Mesendoderm (in vitro differentiated cells): ENCODE data around the gene C3orf18.

Experiments used
- DNase-seq: peaks from one replicate; pipeline ENCODE4 v3.0.0; 2013
- H2AK5ac ChIP-seq: 2 replicates; pipeline ENCODE4 v1.6.1; 2013; ENCODE audit warnings: low read length, inconsistent platforms
- H2BK120ac ChIP-seq: 2 replicates; pipeline ENCODE4 v1.6.1; 2013; ENCODE audit warnings: low read depth, mild to moderate bottlenecking, low read length, moderate library complexity, mixed read lengths
- H2BK15ac ChIP-seq: replicated peaks from 2 replicates; pipeline ENCODE4 v1.6.1; 2013; ENCODE audit warnings: low read depth, mild to moderate bottlenecking, moderate library complexity
- H2BK5ac ChIP-seq: 2 replicates; pipeline ENCODE4 v1.6.1; 2013; ENCODE audit warnings: low read length, inconsistent platforms
- H3K18ac ChIP-seq: 2 replicates; pipeline ENCODE4 v1.6.1; 2013; ENCODE audit warnings: mild to moderate bottlenecking, low read length, mixed read lengths
- H3K23ac ChIP-seq: one replicate; pipeline ENCODE4 v1.6.1; 2013; ENCODE audit warnings: low read length
- H3K27ac ChIP-seq: 2 replicates; pipeline ENCODE4 v1.5.1; 2013; ENCODE audit warnings: low read depth, mild to moderate bottlenecking, inconsistent platforms, low read length, moderate library complexity
- H3K27me3 ChIP-seq: 2 replicates; pipeline ENCODE4 v1.6.1; 2013; ENCODE audit warnings: low read length, control low read depth, mild to moderate bottlenecking, inconsistent platforms; ENCODE audit not compliant: insufficient read depth, poor library complexity
- H3K36me3 ChIP-seq: 2 replicates; pipeline ENCODE4 v1.6.1; 2013; ENCODE audit warnings: low read length, inconsistent platforms; ENCODE audit not compliant: control insufficient read depth, insufficient read depth
- H3K4ac ChIP-seq: one replicate; pipeline ENCODE4 v1.6.1; 2013; ENCODE audit warnings: low read depth, mild to moderate bottlenecking, low read length, moderate library complexity
- H3K4me1 ChIP-seq: 2 replicates; pipeline ENCODE4 v1.6.1; 2013; ENCODE audit warnings: low read depth, low read length, inconsistent platforms; ENCODE audit not compliant: control insufficient read depth
- H3K4me2 ChIP-seq: 2 replicates; pipeline ENCODE4 v1.6.1; 2013; ENCODE audit warnings: low read length
- H3K4me3 ChIP-seq: 2 replicates; pipeline ENCODE4 v1.5.1; 2013; ENCODE audit warnings: mild to moderate bottlenecking, low read length
- H3K56ac ChIP-seq: one replicate; pipeline ENCODE4 v1.6.1; 2013; ENCODE audit warnings: low read length
- H3K79me1 ChIP-seq: 2 replicates; pipeline ENCODE4 v1.6.1; 2013; ENCODE audit warnings: low read length, inconsistent platforms
- H3K79me2 ChIP-seq: 2 replicates; pipeline ENCODE4 v1.6.1; 2013; ENCODE audit warnings: mild to moderate bottlenecking, low read length; ENCODE audit not compliant: control insufficient read depth, insufficient read depth
- H3K9ac ChIP-seq: 2 replicates; pipeline ENCODE4 v1.6.1; 2013; ENCODE audit warnings: low read length, inconsistent platforms
- H4K5ac ChIP-seq: one replicate; pipeline ENCODE4 v1.6.1; 2013; ENCODE audit warnings: low read length
- H4K8ac ChIP-seq: one replicate; pipeline ENCODE4 v1.6.1; 2013; ENCODE audit warnings: low read depth, mild to moderate bottlenecking, control low read depth, low read length, moderate library complexity
- WGBS: extraction: QIAGEN DNeasy Blood & Tissue Kit; methylation state at CpG from one replicate; pipeline ENCODE4 v1.1.7; 2013; ENCODE audit warnings: low lambda C conversion rate, missing lambda C conversion rate; ENCODE audit not compliant: insufficient coverage; ENCODE audit errors: extremely low coverage; 5-methylcytosine and 5-hydroxymethylcytosine counted together

The C3orf18 gene

GRCh38 chr3:50604628-50605588, 37.4 kb upstream of the C3orf18 start:
- H3K18ac ChIP-seq, result no peak overlapping the region

GRCh38 chr3:50604110-50604621, 36.6 kb upstream of the C3orf18 start:
- no peak overlapping the region for H3K56ac ChIP-seq
- H3K4me1 ChIP-seq, result no peaks in the 10 kb centered on the region
- no peak overlapping the region for H2BK15ac ChIP-seq
- H3K9ac ChIP-seq, result no peak overlapping the region
- no peaks in the 10 kb centered on the region for H3K27me3 ChIP-seq
- no peak overlapping the region for H3K4ac ChIP-seq
- H3K18ac ChIP-seq, result no peak overlapping the region
- H3K79me2 ChIP-seq, result no peaks in the 10 kb centered on the region
- no peak overlapping the region for H2AK5ac ChIP-seq
- no peak overlapping the region for H3K4me3 ChIP-seq
- no peak overlapping the region for H3K23ac ChIP-seq
- no peak for DNase-seq
- no peaks in the 10 kb centered on the region for H3K36me3 ChIP-seq
- H2BK5ac ChIP-seq, result no peak overlapping the region
- H3K79me1 ChIP-seq, result no peaks in the 10 kb centered on the region
- no peak overlapping the region for H2BK120ac ChIP-seq
- no peak overlapping the region for H3K27ac ChIP-seq
- no peak overlapping the region for H4K8ac ChIP-seq
- H4K5ac ChIP-seq, result no peak overlapping the region
- no peak overlapping the region for H3K4me2 ChIP-seq
- WGBS, result no CpG with 5 or more reads among the region's 5 CpGs

More at GRCh38 chr3:50604628-50605588, 37.4 kb upstream of the C3orf18 start:
- no peak overlapping the region for H4K8ac ChIP-seq
- H3K27ac ChIP-seq, result no peak overlapping the region
- no peak overlapping the region for H4K5ac ChIP-seq
- H3K4me1 ChIP-seq, result no peaks in the 10 kb centered on the region
- no peak overlapping the region for H3K4ac ChIP-seq
- H3K4me3 ChIP-seq, result no peak overlapping the region
- no peak overlapping the region for H2BK5ac ChIP-seq
- H2AK5ac ChIP-seq, result no peak overlapping the region
- no peak overlapping the region for H2BK120ac ChIP-seq
- no CpG with 5 or more reads among the region's 14 CpGs for WGBS
- no peak overlapping the region for H2BK15ac ChIP-seq
- H3K56ac ChIP-seq, result no peak overlapping the region
- H3K27me3 ChIP-seq, result no peaks in the 10 kb centered on the region
- no peak overlapping the region for H3K9ac ChIP-seq
- H3K4me2 ChIP-seq, result no peak overlapping the region
- DNase-seq, result no peak
- H3K79me1 ChIP-seq, result no peaks in the 10 kb centered on the region
- H3K79me2 ChIP-seq, result no peaks in the 10 kb centered on the region
- no peak overlapping the region for H3K23ac ChIP-seq
- H3K36me3 ChIP-seq, result no peaks in the 10 kb centered on the region

- Histone ChIP-seq H2BK120ac (no peak overlapping the region), H3K27ac (no peak overlapping the region), H2AK5ac (no peak overlapping the region), H3K79me1 (no peaks in the 10 kb centered on the region), H3K23ac (no peak overlapping the region), H3K9ac (no peak overlapping the region), H4K5ac (no peak overlapping the region), H3K36me3 (no peaks in the 10 kb centered on the region), H3K56ac (no peak overlapping the region), H3K4me3 (no peak overlapping the region), H3K79me2 (no peaks in the 10 kb centered on the region), H2BK15ac (no peak overlapping the region), H4K8ac (no peak overlapping the region), H3K18ac (no peak overlapping the region), H3K4ac (no peak overlapping the region), H2BK5ac (no peak overlapping the region), H3K4me2 (no peak overlapping the region), H3K4me1 (no peaks in the 10 kb centered on the region), H3K27me3 (no peaks in the 10 kb centered on the region)
- no CpG with 5 or more reads among the region's 4 CpGs for WGBS
- DNase-seq, result no peak
These were observed 35.9 kb upstream of the C3orf18 start for GRCh38 chr3:50603261-50604109.

- H3K27me3 ChIP-seq, result no peaks in the 10 kb centered on the region
- no peak overlapping the region for H2BK120ac ChIP-seq
- H3K4me1 ChIP-seq, result no peaks in the 10 kb centered on the region
- no peak overlapping the region for H2AK5ac ChIP-seq
- no peak overlapping the region for H2BK5ac ChIP-seq
- no peak for DNase-seq
- no peak overlapping the region for H3K4me2 ChIP-seq
- no peak overlapping the region for H3K4ac ChIP-seq
- no peak overlapping the region for H4K8ac ChIP-seq
- H3K18ac ChIP-seq, result no peak overlapping the region
- no CpG with 5 or more reads among the region's 9 CpGs for WGBS
- H3K4me3 ChIP-seq, result no peak overlapping the region
- H3K79me2 ChIP-seq, result no peaks in the 10 kb centered on the region
- no peak overlapping the region for H3K56ac ChIP-seq
- no peak overlapping the region for H2BK15ac ChIP-seq
- no peak overlapping the region for H3K27ac ChIP-seq
- no peaks in the 10 kb centered on the region for H3K36me3 ChIP-seq
- no peak overlapping the region for H3K23ac ChIP-seq
- no peak overlapping the region for H4K5ac ChIP-seq
- no peaks in the 10 kb centered on the region for H3K79me1 ChIP-seq
- H3K9ac ChIP-seq, result no peak overlapping the region
These were observed 35.1 kb upstream of the C3orf18 start for GRCh38 chr3:50602595-50603191.

GRCh38 chr3:50600841-50601591, 33.5 kb upstream of the C3orf18 start:
- Histone ChIP-seq H3K56ac (no peak overlapping the region), H2AK5ac (no peak overlapping the region), H2BK5ac (no peak overlapping the region), H3K36me3 (no peaks in the 10 kb centered on the region), H3K18ac (no peak overlapping the region), H3K79me2 (no peaks in the 10 kb centered on the region), H3K79me1 (no peaks in the 10 kb centered on the region), H3K23ac (no peak overlapping the region), H2BK15ac (no peak overlapping the region), H3K27ac (no peak overlapping the region), H4K5ac (no peak overlapping the region), H3K4me1 (no peaks in the 10 kb centered on the region), H2BK120ac (no peak overlapping the region), H3K4me2 (no peak overlapping the region), H3K4me3 (no peak overlapping the region), H3K4ac (no peak overlapping the region), H3K27me3 (no peaks in the 10 kb centered on the region), H3K9ac (no peak overlapping the region), H4K8ac (no peak overlapping the region)
- DNase-seq, result no peak
- WGBS, result no CpG with 5 or more reads among the region's 14 CpGs
